ENCODE results near the gene CAMK2A.

CAMK2A gene

DNA sequence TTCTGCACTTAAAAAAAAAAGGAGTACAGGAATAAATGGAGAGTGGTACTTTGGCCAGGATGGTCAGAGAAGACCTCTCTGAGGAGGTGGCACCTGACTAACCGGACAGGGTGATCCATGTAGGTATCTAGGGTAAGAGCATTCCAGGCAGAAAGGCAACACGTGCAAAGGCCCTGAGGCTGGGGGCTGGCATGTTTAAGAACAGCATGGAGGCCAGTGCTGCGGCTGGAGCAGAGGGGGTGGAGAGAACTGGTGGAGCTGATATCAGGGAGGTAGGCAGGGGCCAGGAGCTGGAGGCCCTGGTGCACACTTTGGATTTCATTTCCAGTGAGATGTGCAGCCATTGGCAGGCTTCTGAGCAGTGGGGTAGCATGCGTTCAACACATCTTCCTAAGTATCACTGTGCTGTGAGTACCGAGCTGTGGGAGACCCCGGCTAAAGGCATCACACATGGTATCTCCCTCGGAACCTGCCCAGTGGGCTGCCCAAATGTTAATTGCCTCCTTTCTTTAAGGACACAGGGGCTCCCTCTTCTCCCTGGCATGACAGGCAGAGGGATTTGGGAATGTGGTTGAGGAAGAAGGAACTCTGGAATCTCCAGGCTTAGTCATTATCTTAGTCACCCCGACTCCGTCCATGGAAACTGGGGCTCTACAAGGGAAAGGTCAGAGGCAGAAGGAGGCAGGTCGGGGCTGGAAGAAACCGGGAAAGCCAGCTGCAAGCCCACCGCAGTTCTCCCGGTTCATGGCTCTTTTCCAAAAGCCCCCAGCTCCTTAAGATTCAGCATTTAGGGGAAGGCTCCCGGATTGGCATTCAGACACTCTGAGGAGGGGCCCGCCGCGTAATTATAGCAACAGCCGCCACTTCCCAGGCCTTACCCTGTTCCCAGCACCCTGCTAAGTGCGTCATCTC is 81.1 kb downstream of the CAMK2A start:
- DNase-seq = no peak

DNA sequence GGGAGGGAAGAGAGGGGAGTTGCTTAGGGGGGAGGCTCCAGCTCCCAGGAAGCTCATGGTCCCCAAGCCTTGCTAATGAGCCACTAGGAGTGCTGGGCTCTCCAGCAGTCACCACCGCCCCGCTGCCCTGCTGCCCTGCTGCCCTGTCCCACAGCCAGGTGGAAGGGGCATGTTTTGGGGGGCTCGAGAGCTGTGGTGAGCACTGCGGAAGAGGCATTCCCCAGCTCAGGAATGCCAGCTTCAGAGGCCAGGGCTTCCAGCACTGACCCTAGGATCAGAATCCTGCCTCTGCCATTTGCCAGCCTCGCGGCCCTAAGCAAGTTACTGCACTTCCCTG is 82.8 kb downstream of the CAMK2A start:
- DNase-seq = no peak

DNA sequence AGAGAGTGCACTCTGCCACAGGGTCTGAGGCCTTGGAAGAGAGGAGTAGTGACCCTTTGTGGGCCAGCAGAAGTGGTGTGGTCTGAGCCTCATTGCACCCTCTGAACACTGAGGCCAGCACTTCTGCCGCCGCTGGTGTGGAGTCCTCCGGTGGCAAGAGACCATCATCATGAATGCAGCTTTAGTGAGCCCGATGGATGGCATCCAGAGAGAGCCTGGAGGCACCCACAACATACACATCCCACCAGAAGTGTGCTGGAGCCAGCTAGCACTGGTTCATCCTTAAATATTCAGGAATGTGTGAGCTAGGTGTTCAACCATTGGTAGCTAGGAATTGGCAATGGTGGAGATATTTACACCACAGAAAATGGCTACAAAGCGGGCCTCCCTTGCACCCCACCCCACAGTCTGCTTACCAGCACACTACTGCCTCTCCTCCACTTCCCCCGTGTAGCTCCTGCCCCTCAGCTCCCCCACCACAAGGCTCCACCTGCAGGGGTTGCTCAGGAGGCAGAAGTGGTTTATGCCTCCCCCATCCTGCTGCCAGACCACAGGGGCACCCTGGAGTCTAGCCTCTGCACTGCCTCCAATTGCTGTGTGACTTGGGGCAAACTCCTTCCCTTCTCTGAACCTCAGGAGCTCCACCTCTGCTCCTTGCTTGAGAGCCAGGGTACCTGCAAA is 83.3 kb downstream of the CAMK2A start:
- no peak for DNase-seq

DNA sequence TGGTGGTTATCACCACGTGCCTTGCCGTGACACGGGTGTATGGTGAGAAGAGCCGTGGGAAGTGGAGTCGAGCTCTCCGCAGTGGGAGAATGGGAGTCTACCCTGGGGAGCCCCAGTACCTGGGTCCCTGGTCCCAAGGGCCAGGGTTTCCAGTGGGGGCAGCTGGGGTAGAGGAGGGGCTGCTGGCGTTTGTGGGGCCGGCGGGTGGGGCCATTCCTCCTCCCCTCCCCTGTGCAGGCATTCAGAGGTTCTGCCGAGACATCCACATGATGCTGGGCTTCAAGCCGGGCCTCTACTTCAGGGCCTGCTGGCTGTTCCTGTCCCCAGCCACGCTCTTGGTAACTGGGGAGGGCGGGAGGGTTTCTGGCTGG is 85.0 kb downstream of the CAMK2A start:
- no peak for DNase-seq

DNA sequence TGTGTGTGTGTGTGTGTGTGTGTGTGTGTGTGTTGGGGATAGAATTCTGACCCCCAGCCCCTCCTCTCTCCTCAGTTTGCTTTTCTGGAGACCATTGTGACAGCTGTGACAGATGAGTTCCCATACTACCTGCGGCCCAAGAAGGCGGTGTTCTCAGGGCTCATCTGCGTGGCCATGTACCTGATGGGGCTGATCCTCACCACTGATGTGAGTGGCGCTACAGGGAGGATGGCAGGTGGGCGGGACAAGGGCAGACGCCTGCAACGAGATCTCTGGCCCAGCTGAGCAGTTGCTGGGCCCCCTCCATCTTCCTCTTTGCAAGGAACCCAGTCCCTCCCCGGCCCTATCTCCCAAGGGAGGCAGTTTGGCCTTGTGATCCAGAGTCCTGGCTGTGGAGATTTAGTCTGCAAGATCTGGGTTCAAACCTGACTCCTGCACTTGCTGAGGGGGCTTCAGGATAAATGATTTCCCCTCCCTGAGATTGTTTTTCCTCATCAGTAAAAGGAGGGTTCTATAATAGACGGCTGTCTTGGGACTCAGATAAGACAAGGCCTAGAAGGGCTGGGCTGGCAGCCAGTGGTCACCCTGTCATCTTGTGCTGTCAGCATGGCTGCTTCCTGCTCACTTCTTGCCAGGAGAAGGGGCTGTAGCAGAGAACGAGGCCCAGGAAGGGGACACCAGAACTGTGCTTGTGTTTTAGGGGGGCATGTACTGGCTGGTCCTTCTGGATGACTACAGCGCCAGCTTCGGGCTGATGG is 85.6 kb downstream of the CAMK2A start:
- DNase-seq = no peak

DNA sequence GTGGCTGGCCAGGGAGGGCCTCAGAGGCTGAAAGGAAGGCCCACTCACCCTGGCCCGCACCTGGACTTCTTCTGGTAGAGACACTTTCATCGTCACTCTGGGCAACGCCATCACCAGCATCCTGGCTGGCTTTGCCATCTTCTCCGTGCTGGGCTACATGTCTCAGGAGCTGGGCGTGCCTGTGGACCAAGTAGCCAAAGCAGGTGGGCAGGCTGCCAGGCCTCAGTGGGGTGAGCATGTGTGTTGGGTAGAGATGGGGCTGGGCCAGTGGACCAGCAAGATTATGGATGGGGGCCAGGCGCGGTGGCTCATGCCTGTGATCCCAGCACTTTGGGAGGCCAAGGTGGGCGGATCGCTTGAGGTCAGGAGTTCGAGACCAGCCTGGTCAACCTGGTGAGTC is 87.1 kb downstream of the CAMK2A start:
- no peak for DNase-seq

DNA sequence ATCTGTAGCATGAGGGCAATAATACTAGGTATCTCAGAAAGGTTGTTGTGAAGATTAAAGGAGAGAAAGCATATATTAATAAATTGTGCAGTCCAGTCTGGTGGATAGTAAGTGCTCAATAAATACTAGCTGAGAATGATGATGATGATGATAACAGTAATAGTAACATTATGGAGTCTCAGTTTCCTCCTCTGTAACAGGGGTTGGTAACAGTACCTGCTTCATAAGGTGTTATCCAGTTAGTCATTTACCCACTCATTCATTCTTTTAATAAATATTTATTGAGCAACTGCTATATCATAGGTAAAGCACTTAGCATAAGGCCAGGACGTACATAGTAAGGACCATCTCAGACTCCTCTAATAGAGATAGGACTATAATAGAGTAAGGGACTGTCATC is 92.1 kb downstream of the CAMK2A start:
- no peak for DNase-seq

DNA sequence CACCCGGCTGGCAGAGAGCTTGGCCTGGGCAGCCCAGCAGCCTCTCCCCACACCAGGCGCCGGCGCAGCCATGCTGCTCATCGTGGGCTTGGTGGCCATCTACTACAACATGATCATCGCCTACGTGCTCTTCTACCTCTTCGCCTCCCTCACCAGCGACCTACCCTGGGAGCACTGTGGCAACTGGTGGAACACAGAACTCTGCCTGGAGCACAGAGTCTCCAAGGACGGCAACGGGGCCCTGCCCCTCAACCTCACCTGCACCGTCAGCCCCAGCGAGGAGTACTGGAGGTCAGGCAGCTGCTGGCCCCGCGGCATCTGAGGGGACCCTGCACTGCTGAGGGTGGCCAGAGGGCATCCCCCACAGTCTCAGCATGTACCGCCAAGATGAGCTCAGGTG is 92.6 kb downstream of the CAMK2A start:
- DNase-seq = no peak

DNA sequence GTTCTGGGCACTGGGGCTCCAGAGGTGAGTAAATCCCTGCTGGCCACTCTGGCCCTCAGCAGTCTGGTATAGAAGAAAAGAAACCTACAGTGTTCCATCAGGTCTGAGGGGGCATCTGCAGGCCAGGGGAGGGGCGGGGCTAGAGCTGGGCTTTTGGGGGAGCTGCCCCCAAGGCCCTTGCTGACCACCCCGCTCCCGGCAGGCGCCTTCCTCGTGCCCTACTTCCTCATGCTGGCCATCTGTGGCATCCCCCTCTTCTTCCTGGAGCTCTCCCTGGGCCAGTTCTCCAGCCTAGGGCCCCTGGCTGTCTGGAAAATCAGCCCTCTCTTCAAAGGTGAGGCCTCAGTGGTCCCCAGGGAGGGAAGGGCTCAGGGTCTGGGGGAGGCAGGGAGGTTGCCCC is 93.1 kb downstream of the CAMK2A start:
- no peak for DNase-seq

DNA sequence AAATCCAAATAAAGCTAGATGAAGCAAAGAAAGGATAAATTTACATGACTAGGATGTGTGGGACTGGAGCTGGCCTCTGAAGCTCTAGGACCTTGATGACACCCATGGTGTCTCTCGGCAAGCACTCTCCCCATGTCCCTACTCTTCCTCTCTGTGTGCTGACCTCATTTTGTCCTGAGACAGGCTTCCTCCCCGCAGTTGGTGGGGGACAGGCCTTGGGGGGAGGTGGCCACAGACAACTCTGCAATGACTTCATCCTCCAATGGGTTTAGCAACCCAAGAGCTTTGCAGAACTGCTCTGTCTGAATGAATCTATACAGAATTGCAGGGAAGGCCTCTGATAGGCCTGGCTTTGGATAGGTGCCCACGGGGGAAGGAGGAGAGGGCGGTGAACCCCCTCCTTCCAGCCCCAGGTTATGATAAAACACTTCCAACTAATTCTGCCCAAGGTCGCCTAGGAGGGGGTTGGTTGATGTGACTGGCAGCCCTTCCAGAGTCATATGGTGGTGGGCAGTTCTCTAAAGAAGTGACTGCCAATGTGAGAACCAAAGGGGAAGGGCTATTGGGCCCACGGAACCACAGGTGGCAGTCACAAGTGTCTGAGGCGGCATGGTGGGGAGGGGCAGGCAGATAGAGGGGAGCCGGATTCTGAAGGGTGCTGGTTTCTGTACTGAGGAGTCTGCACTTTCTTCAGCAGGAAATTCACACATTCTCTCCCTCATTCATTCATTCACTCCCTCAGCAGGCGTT is 93.7 kb downstream of the CAMK2A start:
- DNase-seq = no peak

DNA sequence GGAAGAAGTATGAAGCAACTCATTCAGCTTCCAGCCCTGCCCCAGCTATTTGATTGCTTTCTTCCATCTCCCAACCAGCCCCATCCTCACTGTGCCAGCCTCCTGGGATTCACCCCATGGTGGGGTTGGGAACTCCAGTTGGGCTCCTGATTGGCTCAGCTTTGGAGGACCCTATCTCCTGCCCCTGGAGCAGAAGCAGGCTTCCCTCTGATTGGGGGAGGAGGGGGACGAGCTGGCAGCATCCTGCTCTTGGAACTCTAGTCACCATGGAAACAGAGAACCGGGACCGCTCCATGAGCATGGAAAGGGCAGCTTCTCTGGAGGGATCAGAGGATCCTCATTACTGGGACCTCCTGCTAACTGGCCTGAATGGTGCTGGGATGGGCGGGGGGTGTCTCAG is 97.1 kb downstream of the CAMK2A start:
- no peak for DNase-seq

DNA sequence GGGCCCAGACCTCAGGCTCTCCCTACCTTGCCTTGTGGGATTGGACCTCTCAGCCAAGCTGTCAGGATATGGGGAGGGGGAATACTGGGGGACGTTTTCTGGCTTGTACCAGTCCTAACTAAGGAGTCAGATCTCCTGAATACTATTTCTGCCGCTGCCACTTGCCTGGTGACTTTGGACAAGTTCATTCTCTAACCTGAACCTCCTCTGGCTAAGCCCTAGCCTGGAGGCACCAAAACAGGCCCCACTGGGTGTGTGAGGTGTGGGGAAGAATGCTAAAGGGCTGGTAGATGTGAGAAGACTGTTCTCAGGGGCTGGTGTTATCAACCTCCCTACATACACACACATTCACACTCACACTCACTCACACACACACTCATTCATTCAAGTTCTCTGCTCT is 98.6 kb downstream of the CAMK2A start:
- no peak for DNase-seq

DNA sequence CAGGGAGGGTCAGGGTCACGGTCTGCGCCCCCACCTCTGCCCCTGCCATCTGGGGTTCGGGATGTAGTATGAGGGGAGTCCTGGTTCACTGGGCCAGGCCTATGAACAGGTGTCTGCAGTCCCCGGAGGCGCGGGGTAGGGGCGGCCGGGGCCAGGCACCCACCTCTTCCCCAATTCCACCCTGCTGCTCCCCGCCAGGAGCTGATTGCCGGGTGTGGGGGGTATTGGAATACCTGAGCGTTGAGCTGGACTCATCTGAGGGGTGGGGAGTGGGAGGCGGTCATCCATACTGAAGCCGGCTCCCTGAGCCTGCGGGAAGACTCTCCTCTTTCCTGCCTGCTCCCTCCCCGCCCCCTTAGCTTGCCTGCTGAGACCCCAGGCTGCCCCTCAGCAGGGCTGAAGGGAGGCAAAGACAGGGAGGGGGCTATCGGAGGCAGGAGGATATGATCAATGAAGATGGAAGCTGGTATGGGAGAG is 99.0 kb downstream of the CAMK2A start:
- DNase-seq = no peak

DNA sequence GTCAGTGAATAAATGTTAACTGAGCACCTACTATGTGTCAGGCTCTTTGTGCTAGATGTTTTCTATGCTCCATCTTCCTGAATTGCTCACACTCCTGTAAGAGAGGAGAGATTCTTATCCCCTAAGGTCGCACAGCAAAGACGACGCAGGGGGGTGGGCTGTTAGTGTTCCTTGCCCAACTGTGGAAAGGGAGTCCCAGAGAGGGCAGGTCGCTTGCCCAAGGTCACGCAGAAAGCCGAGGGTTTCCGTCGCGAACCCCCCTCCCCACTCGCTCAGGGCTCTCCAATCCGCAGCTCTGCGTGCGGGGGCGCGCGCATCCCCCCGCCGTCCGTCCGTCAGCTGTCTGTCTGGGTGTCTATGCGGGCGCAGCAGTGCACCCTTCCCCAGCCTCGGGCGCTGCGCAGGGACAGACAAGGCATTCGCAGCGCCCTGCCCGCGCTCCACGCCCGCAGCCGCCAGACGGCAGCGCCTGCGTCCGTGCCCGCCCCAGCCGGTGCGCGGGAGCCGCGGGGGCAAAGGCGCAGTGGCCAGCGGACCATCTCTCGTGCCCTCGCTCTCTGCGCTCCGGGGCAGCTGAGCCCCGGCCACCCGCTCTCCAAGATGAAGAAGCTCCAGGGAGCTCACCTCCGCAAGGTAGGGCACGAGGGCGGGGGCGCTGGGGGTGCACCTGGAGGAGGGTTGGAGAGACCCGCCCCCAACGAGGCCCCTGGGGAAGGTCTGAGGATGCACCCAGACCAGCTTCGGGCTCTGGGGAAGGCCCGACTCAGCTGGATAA is 99.7 kb downstream of the CAMK2A start, which contains the start of gene SLC6A7:
TSS of gene SLC6A7 (plus strand) at position 335 of the 775 bp plus-strand sequence. CDS start at position 601, 266 bp downstream.
- no peak for DNase-seq

DNA sequence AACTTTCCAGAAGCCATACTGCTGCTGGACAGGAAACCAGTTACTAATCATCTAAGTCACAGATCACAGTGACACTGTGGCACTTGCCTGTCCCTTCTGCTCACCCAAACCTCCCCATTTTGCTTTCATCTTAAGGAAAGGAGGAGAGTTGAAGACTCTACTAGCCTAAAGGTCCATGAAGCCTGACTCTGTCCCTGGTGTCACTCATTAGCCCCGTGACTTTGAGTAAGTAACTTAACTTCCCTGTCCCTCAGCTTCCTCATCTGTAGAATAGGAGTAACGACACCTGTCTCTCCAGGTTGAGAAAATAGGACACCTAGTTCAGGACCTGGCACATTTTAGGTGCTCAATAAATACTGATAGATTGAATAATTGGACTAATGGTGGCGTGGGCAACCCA is 100.2 kb downstream of the CAMK2A start:
- no peak for DNase-seq

DNA sequence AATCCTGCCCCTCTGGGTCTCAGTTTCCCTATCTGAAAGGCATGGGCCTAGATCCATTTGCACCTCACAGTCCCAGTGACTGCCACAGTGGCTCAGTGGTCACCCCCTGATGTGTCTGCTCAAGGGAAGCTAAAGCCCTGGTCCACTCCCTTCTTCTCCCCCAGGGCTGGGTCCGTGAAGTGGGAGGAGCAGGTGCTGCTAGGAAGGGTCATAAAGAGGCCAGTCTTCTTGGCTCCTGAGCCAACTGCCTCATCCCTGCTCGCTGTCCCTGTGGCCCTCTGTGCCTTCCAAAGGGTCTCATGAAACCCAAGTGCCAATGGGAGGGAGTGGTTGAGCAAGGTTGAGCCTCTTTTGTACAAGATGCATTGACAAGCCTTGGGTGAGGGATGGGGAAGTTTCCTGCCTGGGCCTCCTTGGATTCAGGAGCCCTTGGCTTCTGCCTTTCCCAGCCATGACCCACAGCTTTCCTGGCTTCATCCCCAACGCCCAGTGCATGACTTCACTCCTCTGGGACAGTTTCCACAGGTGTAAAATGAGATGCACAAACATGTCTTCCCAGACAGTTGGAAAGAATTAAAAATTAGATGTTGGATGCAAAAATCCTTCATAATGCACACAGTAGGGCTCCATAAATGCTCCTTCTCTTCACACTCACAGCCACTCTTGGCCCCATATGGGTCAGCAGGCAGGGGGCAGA is 101.3 kb downstream of the CAMK2A start:
- no peak for DNase-seq

DNA sequence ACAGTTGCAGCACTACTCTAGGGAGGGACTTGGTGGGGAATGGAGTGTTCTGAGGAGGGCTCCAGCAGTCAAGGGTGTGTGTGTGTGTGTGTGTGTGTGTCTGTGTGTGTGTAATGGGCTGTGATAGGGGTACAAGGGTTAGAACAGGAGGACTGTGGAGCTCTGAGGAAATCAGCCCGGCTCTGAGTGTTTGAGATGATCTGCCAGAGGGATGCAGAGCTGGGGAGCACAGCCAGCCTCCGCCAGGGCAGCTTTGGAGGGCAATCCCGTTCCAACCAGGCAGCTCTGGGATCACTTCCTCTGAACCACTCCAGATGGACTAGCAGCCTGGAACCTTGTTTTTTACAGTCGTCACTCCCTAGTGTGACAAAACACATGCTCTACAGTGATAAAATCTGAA is 102.7 kb downstream of the CAMK2A start:
- no peak for DNase-seq

DNA sequence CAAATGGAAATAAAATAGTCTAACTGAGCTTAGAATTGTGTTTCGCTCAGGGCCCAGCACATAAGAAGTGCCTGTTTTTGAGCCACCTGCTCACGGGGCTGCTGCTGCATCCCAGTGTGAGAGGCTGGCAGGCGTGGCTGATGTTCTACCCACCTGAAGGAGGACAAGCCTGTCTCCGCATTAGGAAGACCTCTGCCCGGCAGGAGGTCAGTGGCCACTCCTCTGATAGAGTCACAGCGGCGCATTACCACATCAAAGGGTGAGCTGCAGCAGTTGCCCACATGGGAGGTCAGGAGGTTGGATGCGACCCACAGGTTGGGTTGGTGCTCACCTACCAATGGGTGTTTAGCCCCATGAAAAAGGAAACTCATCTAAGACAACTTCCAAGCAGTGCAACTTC is 103.4 kb downstream of the CAMK2A start:
- DNase-seq = no peak

DNA sequence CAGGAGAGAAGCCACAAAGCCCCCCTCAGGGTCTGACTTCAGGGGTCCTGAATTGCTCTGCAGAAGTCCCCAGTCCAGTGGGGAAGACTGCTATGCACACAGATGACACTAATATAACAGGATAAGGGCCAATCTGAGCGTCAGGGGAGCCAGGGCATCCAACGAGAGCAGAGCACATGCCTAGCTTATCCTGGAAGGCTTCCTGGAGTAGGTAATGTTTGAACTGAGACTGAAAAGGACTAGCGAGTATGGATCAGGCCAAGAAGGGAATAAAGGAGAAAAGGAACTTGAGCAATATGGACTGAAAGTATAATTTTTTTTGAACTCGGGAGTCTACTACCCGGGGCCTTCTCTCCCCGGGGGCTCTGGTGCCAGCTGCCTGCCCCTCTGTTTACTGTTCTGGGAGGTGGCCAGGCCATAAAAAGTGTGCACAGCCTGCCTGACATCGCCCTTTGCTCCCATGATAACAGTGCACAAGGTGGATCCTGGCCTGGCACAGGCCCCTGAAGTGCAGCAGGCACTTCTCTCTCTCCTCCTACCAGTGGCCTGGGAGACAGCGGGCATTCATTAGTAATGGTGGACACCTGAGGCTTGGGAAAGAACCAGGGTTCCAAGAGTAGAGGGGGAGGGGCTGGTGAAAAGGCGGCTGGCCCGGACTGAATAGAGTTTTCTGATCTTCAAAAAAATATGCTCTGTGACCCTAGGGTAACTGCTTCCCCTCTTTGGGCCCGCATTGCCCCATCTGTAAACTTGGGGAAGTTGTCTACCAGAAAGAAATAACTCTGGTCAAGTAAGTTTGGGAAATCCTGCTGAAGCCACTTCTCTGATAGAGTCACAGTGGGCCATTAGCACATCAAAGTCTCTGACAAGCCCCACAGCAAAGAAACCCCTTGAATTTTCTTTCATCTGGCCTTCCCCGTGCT is 104.3 kb downstream of the CAMK2A start:
- DNase-seq = no peak

DNA sequence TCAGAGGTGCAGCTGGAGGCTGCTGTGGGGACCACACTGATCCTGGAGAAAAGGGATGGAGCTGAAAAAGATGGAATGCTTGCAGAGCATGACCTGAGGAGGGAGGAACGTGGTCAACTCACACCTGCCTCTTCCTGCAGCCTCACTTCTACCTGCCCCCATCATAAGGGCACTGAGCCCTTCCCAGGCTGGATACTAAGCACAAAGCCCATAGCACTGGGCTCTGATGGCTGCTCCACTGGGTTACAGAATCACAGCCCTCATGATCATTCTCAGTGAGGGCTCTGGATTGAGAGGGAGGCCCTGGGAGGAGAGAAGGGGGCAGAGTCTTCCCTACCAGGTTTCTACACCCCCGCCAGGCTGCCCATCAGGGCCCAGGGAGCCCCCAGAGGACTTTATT is 105.6 kb downstream of the CAMK2A start:
- DNase-seq = no peak
